ENCODE data around the gene TRAPPC8. TPM values are rescaled to one million over a fixed set of nuclear protein-coding genes. Genes with fewer than 3 reads are reported as not detected.
A peak's percentile ranks its signal among the peaks of the same experiment; 100 is the strongest.
"Not testable (repeated sequence)": the region's sequence is repeated elsewhere in the genome, so short reads cannot be mapped to it uniquely, and the experiment has no call there.

Gene TRAPPC8
- total and polyA plus RNA-seq, 10 of the 15 experiments (the other 5 are each of a cell fraction or from before 2014, with no cell fraction given): 13.0 to 75.4 (median 24.8) TPM

DNA sequence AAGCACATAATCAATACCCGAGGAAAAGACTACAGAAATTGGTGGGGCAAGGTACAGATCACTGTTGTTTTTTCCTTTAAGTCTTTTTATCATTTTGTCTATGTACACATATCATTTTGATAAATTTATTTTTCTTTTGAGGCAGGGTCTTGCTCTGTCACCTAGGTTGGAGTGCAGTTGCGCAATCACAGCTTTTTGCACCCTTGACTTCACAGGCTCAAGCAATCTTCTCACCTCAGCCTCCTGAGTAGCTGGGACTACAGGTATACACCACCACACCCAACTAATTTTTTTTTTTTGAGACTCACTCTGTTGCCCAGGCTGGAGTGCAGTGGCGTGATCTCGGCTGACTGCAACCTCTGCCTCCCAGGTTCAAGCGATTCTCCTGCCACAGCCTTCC lies 15.9 kb downstream of the TRAPPC8 start:
- in situ Hi-C loops (cut with MboI); ATAC-seq; H3K9ac ChIP-seq (ENCODE audit: control insufficient read depth, insufficient read depth, low read length): not testable (repeated sequence)

DNA sequence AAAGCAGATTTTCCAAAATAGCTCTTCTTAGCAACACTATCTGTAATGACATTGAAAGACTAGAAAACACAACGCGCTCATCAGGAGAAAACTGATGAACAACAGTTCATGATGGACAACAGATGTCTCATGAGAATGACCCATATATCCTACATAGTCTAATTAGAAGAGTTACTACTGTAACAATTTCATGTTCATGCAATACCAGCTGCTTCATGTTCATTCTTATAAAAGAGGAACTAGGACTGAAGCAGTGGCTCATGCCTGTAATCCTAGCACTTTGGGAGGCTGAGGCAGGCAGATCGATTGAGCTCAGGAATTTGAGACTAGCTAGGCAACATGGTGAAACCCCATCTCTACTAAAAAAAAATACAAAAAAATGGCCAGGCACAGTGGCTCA lies 22.7 kb downstream of the TRAPPC8 start:
- peak; percentile 47; the same call in 1 of the 2 replicates for TF ChIP-seq SPI1 (IDR thresholded peaks at IDR 0.05; ENCODE audit: borderline replicate concordance, insufficient read depth, low read depth, low read length)
- TF ChIP-seq MTA2 (IDR thresholded peaks at IDR 0.05; ENCODE audit: low read depth): no peak
- Histone ChIP-seq H3K4me3 (no peak overlapping the region), H3K4me1 (ENCODE audit: control insufficient read depth, insufficient read depth, low read length) (no peaks in the 10 kb centered on the region), H2AFZ (ENCODE audit: control insufficient read depth, low read depth, low read length) (no peak overlapping the region), H3K79me2 (ENCODE audit: control insufficient read depth, insufficient read depth, low read length) (no peaks in the 10 kb centered on the region), H3K36me3 (ENCODE audit: control insufficient read depth in 2 of 2, insufficient read depth in 2 of 2, low read length in 1 of 2) (peaks cover 0 to 9% of the 10 kb centered on the region in 2 experiments; a peak in 2 of 4 replicates), H3K9me3 (replicated peaks; ENCODE audit: control insufficient read depth, insufficient read depth, low read length) (no peaks in the 10 kb centered on the region), H4K20me1 (ENCODE audit: control insufficient read depth, insufficient read depth) (no peaks in the 10 kb centered on the region), H3K9ac (ENCODE audit: control insufficient read depth, insufficient read depth, low read length) (no peak overlapping the region), H3K4me2 (ENCODE audit: control insufficient read depth, insufficient read depth) (no peak overlapping the region), H3K27me3 (replicated peaks in 1 of 2; ENCODE audit: control insufficient read depth in 2 of 2, insufficient read depth in 2 of 2, low read length in 1 of 2) (no peaks in the 10 kb centered on the region), H3K27ac (ENCODE audit: control insufficient read depth, insufficient read depth) (no peak overlapping the region)
- BruUV-seq (replicated peaks): no TSS peak
- CTCF ChIA-PET: no interaction called here
- in situ Hi-C loops (cut with MboI) (no loop called here), intact Hi-C loops (cut with micrococcal nuclease; ENCODE audit: unreplicated experiment) (no loop called here)
- FAIRE-seq (no peak), DNase-seq (ENCODE audit: low read depth, low spot score) (no peak), ATAC-seq (no peak)
- POLR2A ChIA-PET: interaction anchor here (0.6 kb wide), 1 partner anchor 458 kb away, joined by 3 read pairs; no protein-coding TSS in a partner anchor
- WGBS (ENCODE audit: insufficient coverage, insufficient replicate concordance, low lambda C conversion rate, missing lambda C conversion rate): 82% methylated on average over 3 of the region's 3 CpGs
- SMC1A ChIA-PET (ENCODE audit: uncharacterized antibody, unreplicated experiment): interaction anchor here (1.0 kb wide), 1 partner anchor 28 kb away, joined by 4 read pairs; no protein-coding TSS in a partner anchor
- RAD21 ChIA-PET (ENCODE audit: unreplicated experiment): no interaction called here

More for the DNA sequence above, 15.9 kb downstream of the TRAPPC8 start:
- H3K79me2 ChIP-seq (ENCODE audit: control insufficient read depth, insufficient read depth, low read length); H3K4me3 ChIP-seq; H3K4me2 ChIP-seq (ENCODE audit: control insufficient read depth, insufficient read depth); H3K4me1 ChIP-seq (ENCODE audit: control insufficient read depth, insufficient read depth, low read length); H2AFZ ChIP-seq (ENCODE audit: control insufficient read depth, low read depth, low read length); H4K20me1 ChIP-seq (ENCODE audit: control insufficient read depth, insufficient read depth); H3K27ac ChIP-seq (ENCODE audit: control insufficient read depth, insufficient read depth); H3K27me3 ChIP-seq (replicated peaks in 1 of 2; ENCODE audit: control insufficient read depth in 2 of 2, insufficient read depth in 2 of 2, low read length in 1 of 2); CTCF ChIA-PET; intact Hi-C loops (cut with micrococcal nuclease; ENCODE audit: unreplicated experiment); FAIRE-seq; H3K9me3 ChIP-seq (replicated peaks; ENCODE audit: control insufficient read depth, insufficient read depth, low read length); DNase-seq (ENCODE audit: low read depth, low spot score); BruUV-seq (replicated peaks): not testable (repeated sequence)
- peak in 1 of 2 experiments; percentile 45; a peak in 1 of 4 replicates for TF ChIP-seq CEBPB (IDR thresholded peaks at IDR 0.05; ENCODE audit: borderline replicate concordance in 1 of 2, low read depth in 2 of 2, low read length in 2 of 2)
- ChIA-PET POLR2A (interaction anchor here (0.7 kb wide), 1 partner anchor 133 kb away, joined by 3 read pairs; no protein-coding TSS in a partner anchor), SMC1A (ENCODE audit: uncharacterized antibody, unreplicated experiment) (interaction anchor here (0.6 to 1.1 kb wide), 2 partner anchors 18 to 725 kb away, joined by 3 read pairs; no protein-coding TSS in a partner anchor), RAD21 (ENCODE audit: unreplicated experiment) (interaction anchor here (0.6 kb wide), 1 partner anchor 274 kb away, joined by 3 read pairs; no protein-coding TSS in a partner anchor)
- peaks cover 0 to 15% of the 10 kb centered on the region in 2 experiments; a peak in 3 of 4 replicates for H3K36me3 ChIP-seq (ENCODE audit: control insufficient read depth in 2 of 2, insufficient read depth in 2 of 2, low read length in 1 of 2)
- WGBS (ENCODE audit: insufficient coverage, insufficient replicate concordance, low lambda C conversion rate, missing lambda C conversion rate): 99% methylated on average over 5 of the region's 5 CpGs

DNA sequence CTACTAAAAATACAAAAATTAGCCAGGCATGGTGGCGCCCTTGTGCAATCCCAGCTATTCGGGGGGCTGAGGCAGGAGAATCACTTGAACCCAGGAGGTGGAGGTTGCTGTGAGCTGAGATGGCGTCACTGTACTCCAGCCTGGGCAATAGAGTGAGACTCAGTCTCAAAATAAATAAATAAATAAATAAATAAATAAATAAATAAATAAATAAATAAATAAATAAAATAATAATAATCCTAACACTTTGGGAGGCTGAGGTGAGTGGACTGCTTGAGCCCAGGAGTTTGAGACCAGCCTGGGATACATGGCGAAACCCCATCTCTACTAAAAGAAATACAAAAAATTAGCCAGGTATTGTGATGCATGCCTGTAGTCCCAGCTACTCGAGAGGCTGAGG lies 23.6 kb downstream of the TRAPPC8 start:
- H3K4me2 ChIP-seq (ENCODE audit: control insufficient read depth, insufficient read depth); BruUV-seq (replicated peaks); H3K27ac ChIP-seq (ENCODE audit: control insufficient read depth, insufficient read depth); ATAC-seq; H3K4me1 ChIP-seq (ENCODE audit: control insufficient read depth, insufficient read depth, low read length); DNase-seq (ENCODE audit: low read depth, low spot score); FAIRE-seq; POLR2A ChIA-PET; H3K4me3 ChIP-seq; intact Hi-C loops (cut with micrococcal nuclease; ENCODE audit: unreplicated experiment); H3K27me3 ChIP-seq (replicated peaks in 1 of 2; ENCODE audit: control insufficient read depth in 2 of 2, insufficient read depth in 2 of 2, low read length in 1 of 2); CTCF ChIA-PET; H3K9me3 ChIP-seq (replicated peaks; ENCODE audit: control insufficient read depth, insufficient read depth, low read length); H2AFZ ChIP-seq (ENCODE audit: control insufficient read depth, low read depth, low read length); H4K20me1 ChIP-seq (ENCODE audit: control insufficient read depth, insufficient read depth); RAD21 ChIA-PET (ENCODE audit: unreplicated experiment); H3K9ac ChIP-seq (ENCODE audit: control insufficient read depth, insufficient read depth, low read length); H3K79me2 ChIP-seq (ENCODE audit: control insufficient read depth, insufficient read depth, low read length); SMC1A ChIA-PET (ENCODE audit: uncharacterized antibody, unreplicated experiment); in situ Hi-C loops (cut with MboI): not testable (repeated sequence)
- peaks cover 0 to 14% of the 10 kb centered on the region in 2 experiments; a peak in 2 of 4 replicates for H3K36me3 ChIP-seq (ENCODE audit: control insufficient read depth in 2 of 2, insufficient read depth in 2 of 2, low read length in 1 of 2)
- 99% methylated on average over 5 of the region's 5 CpGs for WGBS (ENCODE audit: insufficient coverage, insufficient replicate concordance, low lambda C conversion rate, missing lambda C conversion rate)
